T-helper 1 cell treated with Interleukin-12 subunit alpha and Interleukin-12 subunit beta and Interleukin-4 antibody, amounts not matched to agents 30 ng/mL and 1 ng/mL, for 36 hours (primary cell): ENCODE data around the gene EPN2. TPM values are rescaled to one million over a fixed set of nuclear protein-coding genes. Genes with fewer than 3 reads are reported as not detected.

Experiments
- intact Hi-C: fragments of 100-400 bp; cut with micrococcal nuclease; formaldehyde crosslinking; loops from one replicate; pipeline ENCODE4 v1.15.1; 2024
- total RNA-seq: library from RNA; stranded (reverse); gene quantifications from 2 replicates; pipeline ENCODE4 v1.2.3, GENCODE V29; 2022

EPN2 gene
- total RNA-seq, 1 donor from 2014 or later: 8.6 TPM

- intact Hi-C loops: no loop called here
Observed at GRCh38 chr17:19291646-19292376, 54.6 kb downstream of the EPN2 start.

GRCh38 chr17:19292377-19292711 is 55.2 kb downstream of the EPN2 start:
- intact Hi-C loops: no loop called here

DNA sequence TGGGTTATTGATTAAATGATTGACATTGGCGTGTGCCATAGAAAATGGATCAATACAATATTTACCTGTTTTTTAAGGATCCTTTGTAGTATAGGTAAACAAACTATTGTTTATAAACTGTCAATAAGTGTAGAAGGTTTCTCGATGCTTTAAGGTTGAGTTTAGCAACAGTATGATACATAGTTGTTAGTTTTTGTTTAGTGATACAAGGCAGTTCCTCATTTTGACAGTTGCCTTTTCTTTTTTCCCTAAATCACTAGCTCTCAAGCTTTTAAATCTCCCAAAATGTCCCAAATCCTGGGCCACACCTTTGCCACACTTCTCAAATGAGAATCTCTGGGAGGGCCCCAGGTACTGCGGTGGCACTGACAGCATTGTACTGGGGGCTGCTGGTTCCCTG is 57.3 kb downstream of the EPN2 start:
- intact Hi-C loops: no loop called here

GRCh38 chr17:19295473-19296135 is 58.4 kb downstream of the EPN2 start:
- intact Hi-C loops: no loop called here

GRCh38 chr17:19296786-19297778 is 59.9 kb downstream of the EPN2 start:
- intact Hi-C loops: no loop called here

DNA sequence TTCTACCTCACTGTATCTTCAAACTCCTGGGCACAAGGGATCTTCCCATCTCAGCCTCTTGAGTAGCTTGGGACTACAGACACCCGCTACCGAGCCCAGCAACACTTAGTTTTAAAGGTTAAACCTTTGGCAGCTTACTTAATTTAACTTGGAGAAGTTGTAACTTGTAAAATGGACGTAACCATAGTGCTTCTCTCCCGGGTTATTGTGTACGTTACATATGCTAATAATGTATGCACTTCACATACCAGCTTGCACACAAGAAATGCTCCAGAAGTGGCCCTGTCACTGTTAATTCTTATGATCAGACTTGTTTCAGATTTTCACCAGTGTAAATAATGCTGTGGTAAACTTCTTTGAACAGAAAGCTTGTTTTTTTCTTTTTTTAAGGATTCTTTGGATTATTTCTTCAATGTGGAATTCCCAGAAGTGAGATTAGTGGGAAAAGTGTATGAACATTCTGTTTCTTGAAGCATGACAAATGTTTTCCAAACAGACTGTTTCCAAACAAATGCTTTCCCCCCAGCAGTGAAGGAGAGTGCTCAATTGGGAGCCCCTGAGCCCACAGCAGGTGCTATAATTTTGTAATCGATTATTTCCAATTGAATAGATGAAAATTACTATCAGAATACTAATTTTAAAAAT is 61.5 kb downstream of the EPN2 start:
- intact Hi-C loops: no loop called here

DNA sequence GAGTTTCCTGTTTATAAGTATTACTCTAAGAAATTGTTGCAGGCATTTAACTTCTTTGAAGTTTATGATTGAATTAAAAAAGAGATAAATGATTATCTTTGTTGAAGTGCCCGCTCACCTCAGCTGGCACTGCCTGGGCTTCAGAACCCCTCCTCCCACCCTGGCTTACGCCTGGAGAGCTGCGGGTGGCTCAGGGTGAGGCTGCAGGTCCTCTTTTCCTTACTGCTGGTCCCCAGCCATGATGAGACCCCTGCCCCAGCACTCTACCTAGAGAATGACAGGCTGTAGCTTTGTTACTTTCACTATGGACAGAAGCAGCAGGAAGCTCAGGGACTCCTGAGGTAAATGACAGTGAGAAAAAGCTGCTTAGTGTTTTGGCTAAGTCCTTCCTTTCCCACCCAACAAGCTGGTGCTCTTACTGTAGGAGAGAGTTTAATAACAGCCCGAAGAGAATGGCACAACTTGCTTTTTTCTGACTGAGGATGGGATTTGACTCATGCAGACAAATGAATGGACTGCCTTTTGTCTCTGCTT is 62.1 kb downstream of the EPN2 start:
- intact Hi-C loops: no loop called here

DNA sequence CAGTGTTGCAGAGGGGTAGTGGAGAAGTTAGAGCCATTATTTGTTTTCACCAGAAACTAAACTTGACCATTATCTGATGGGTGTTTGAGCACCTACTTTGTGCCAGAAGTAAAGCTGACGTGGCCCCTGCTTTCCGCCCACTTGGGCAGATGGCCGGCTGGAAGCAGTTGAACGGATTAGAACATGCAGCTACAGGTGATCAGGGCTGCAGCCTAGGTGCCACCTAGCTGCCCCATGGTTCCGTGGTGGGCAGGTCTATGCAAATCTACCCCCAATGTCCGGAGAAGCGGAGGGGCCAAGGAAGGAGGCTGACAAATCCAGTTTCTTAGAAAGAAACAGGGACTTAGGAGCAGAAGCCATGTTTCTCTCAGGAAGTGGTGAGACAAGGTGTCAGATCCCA is 62.7 kb downstream of the EPN2 start:
- intact Hi-C loops: no loop called here

DNA sequence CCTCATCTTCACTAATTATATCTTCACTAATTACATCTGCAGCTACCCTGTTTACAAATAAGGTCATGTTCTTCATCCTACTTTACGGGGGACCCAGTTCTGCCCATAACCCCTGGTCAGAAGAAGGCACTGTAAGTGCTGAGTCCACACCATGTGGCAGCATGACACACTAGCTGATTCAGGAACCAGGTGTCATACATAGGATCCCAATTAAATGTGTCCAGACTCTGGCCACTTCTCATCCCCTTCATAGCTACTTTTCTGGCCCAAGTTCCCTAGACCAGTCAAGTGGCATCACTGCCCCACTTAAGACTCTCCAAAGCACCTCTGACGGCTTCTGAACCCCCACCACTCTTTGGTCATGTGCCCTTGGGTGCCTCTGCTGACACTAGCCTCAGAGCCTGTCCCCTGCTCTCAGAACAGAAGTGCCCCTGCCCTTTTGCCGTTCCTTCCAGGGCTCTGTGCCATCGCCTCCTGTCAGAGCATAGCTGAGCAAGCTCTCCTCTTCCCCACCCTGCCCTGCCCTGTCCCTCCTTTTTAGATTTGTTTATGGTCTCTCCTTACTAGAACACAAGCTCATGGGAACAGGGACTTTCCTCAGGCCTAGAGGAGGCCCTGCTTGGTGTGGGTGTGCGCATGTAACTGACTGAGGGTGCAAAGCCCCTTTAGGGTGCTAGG is 64.2 kb downstream of the EPN2 start:
- intact Hi-C loops: no loop called here

DNA sequence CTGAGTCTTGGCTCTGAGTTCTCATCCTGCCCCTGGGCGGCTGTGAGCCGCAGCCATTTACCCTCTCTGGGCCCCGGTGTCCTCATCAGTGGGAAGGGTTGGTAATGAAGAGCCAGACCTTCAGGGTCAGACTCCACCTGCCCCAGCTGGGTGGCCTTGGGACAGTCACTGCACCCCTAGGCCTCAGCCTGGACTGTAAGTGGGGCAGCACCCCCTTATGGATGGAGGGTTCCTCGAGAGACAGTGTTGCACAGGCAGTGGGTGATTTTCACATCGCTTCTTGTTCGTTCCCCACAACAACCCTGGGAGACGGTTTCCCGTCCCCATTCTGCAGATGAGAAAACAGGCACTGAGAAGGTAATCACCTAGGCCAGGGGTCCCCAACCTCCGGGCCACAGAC is 64.8 kb downstream of the EPN2 start:
- intact Hi-C loops: no loop called here

DNA sequence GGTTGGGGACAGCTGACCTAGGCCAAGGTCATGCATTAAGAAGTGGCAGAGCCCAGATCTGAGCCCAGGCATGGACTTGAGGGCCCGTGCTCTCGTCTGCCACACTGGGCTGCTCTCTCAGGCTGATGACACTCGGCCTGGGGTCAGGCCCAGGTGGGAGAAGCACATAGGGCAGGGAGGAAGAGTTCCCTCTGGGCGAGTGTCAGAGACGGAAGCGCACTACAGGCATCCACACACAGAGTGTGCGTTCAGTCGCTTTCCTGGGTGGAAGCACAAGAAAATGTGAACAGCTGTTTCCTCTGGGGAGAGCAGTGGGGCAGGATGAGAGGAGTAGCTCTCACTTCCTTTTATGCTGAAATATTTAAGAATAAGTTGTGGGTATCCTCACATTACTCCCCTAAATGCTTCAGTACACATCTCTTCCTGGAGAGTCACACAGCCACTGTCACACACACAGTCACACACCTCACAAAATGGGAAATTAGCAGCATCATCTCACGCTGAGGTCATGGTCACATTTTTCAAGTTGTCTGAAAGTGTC is 65.7 kb downstream of the EPN2 start:
- intact Hi-C loops: no loop called here

GRCh38 chr17:19303367-19303776 is 66.2 kb downstream of the EPN2 start:
- intact Hi-C loops: no loop called here

DNA sequence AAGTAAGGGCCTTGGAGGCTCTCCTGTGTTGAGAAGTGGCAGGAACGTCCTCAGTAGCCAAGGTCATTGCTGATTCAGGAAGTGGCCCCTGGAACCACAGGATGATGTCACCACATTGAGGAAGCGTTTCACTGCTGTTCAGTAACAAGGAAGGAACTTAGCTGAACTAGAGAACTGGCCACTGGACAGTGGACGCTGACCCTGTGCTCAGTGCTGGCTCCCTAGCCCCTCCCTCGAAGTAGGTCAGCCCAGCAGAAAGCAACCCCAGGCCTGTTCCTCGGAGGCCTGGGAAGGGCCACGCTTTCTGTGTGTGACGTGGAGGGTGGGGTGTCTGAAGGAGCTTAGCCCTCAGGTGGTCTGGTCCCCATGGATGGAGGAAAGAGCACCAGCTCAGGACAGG is 67.0 kb downstream of the EPN2 start:
- intact Hi-C loops: no loop called here

DNA sequence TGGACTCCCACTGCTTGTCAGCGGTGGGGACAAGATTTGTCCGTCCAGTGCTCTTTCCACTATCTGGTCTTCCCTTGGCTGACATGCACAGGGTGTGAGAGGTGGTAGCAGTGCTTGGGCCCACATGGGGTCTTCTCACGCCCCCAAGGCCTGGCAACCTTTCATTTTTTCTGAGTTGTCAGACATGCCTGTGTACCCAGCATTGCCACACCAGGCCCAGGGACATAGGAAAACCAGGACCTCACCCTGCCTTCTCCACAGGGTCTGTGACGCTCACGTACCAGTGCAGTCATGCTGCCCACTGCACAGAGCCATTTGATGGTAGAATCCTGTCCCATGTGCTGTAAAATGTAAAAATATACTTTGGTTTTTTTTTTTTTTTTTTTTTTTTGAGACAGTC is 67.6 kb downstream of the EPN2 start:
- intact Hi-C loops: loop anchor here (5.0 kb wide), 2 partner anchors 37 to 58 kb away; partner anchors contain the start of gene B9D1

DNA sequence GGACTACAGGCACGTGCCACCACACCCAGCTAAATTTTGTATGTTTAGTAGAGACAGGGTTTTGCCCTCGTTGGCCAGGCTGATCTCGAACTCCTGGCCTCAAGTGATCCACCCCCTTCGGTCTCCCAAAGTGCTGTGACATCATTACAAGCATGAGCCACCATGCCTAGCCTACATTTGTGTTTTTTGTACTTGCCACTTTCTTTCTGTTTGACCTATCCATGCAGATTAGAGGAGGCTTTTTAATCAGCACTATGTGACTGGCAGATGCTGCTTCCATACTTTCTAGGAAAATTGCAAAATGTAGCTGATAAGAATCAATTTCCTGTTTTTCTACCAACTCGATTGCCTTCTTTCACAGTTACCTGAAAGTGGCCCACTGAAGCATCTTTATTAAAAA is 68.1 kb downstream of the EPN2 start:
- intact Hi-C loops: loop anchor here (5.0 kb wide), 2 partner anchors 38 to 57 kb away; partner anchors contain the start of gene B9D1

DNA sequence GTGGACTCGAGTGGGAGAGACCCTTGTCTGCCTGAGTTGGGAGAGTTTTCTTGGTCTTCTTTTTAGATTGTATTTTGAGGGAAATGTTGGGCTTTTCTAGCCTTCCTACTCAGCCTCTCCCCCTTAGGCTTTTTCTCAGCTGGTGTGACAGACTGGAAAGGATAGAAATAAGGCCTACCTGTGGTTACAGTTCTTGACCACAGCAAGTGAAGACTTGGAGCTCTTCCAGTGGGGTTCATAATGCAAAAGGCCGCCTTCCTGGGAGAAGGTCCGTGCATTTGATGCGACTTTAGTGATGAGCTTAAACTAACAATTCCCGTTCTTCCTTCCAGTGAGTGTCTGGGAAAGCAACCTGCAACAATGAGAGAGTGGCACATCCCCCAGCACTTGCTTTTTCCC is 68.6 kb downstream of the EPN2 start:
- intact Hi-C loops: loop anchor here (2.0 to 5.0 kb wide), 3 partner anchors 21 to 57 kb away; partner anchors contain the start of gene B9D1

DNA sequence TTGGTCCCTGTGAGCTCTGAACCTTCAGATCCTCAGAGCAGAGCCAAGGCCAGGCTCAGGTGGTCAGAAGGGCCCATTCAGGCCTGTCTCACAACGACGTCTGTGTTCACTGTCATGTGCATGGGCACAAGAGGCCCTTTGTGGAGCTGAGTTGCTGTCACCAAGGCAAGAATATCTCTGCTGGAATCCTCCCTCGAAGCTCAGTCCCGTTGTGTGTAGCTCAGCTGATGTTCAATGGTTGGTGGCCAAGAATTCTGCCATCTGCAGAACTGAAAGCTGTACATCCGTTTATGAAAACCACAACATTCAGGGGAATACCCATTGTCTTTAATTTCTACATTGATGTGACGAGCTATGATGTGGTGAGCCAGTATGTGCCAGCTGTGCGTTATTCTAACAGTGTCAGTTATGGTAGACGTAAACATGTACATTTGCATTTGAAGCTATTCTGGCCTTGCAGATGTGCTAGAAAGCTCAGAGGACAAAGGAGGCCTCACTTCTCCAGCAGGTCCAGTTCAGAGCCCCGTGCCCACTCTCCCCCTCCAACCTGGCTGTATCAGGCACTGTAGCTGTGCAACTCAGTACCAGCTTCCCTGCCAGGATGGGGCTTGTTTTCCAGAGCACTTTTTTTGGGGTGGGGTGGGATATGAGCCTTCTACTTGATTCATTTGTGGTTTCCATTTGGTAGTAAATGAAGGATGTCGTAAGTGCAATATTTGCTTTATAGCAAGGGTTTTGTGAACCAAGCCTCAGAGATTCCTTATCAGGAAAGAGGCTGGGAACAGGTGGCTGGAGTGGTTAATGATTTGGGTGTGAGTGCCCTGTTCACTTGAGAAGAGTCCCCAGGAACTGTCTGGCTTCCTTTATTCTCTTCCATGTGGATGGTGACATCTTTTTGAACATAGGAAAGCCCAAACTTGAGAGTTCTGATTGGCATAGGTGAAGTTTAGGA is 69.3 kb downstream of the EPN2 start:
- intact Hi-C loops: loop anchor here (2.0 to 5.0 kb wide), 3 partner anchors 22 to 56 kb away; partner anchors contain the start of gene B9D1

GRCh38 chr17:19307521-19307920 is 70.4 kb downstream of the EPN2 start:
- intact Hi-C loops: loop anchor here (2.0 to 5.0 kb wide), 3 partner anchors 23 to 55 kb away; partner anchors contain the start of gene B9D1

GRCh38 chr17:19308398-19308797 is 71.2 kb downstream of the EPN2 start:
- intact Hi-C loops: loop anchor here (5.0 kb wide), 2 partner anchors 41 to 54 kb away; partner anchors contain the start of gene B9D1
